ENCODE results near the gene RHOBTB1.
A peak's percentile ranks its signal among the peaks of the same experiment; 100 is the strongest.

Gene RHOBTB1

DNA sequence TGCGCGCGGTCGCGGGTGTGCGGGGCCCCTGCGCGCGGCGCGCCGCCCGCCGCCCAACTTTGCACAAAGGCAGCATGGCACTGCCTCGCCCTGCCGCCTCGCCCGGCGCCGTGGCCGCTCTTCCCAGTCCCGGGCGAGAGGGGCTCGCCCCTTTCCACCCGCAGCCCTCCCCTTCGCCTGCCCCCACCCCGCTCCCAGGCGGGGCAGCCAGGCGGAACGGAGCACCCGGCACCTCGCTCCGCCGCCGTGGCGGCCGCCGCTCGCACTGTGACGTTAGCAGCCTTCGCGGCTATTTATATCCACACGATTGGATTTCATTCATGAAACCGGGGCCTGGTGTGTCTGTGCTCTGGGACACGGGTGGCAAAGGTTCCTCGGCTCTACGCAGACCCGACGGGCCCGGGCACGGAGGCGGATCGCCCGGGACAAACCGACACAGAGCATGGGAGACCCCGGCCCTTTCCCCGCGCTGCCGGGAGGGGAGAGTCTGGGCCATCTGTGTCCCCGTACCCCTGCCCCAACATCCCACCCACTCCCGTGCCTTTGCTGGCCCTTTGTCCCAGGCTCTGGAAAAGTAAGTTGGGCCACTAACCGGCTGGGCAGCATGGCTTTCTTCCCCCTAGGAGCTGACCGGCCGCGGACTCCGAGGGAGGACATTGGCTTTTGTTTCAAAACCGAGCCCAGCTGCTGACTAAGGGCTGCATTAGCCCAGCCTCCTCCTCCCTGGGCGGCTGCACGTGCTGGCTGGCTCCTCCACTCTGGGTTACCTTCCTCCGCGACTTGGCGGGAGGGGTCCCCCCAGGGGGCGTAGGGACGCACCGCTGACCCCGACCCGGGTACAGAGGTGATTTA is at the start of gene RHOBTB1 (continued):
- no peak for TF ChIP-seq ZNF280C (tag by site-specific recombination; IDR thresholded peaks at IDR 0.05)
- no peak for TF ChIP-seq ZNF529 (tag by site-specific recombination; IDR thresholded peaks at IDR 0.05; ENCODE audit: insufficient replicate concordance)
- no peak for TF ChIP-seq ZBTB44 (tag by site-specific recombination; IDR thresholded peaks at IDR 0.05)
- peak; percentile 53; the same call in 1 of the 2 replicates for TF ChIP-seq WT1 (tag by site-specific recombination; IDR thresholded peaks at IDR 0.05)
- TF ChIP-seq ZNF394 (tag by site-specific recombination; IDR thresholded peaks at IDR 0.05; ENCODE audit: borderline replicate concordance) = peak; percentile 49; the same call in 1 of the 2 replicates
- TF ChIP-seq ZBTB48 (tag by site-specific recombination; IDR thresholded peaks at IDR 0.05) = 0 out of 2 replicates have a peak, but pooled peaks have one; percentile 22
- peak; percentile 60; the same call in 1 of the 2 replicates for TF ChIP-seq ZNF10 (tag by site-specific recombination; IDR thresholded peaks at IDR 0.05)
- TF ChIP-seq ZNF518A (tag by site-specific recombination; conservative IDR thresholded peaks at IDR 0.05; ENCODE audit: low read depth) = no peak
- TF ChIP-seq ZNF404 (tag by site-specific recombination; IDR thresholded peaks at IDR 0.05) = no peak
- TF ChIP-seq KLF9 (tag by site-specific recombination; IDR thresholded peaks at IDR 0.05; ENCODE audit: low read depth) = 0 out of 2 replicates have a peak, but pooled peaks have one; percentile 10
- no peak for TF ChIP-seq KLF16 (tag by site-specific recombination; IDR thresholded peaks at IDR 0.05)
- TF ChIP-seq ZNF324 (tag by site-specific recombination; IDR thresholded peaks at IDR 0.05) = no peak
- no peak for TF ChIP-seq ZNF510 (tag by site-specific recombination; IDR thresholded peaks at IDR 0.05; ENCODE audit: insufficient replicate concordance)
- peak; percentile 83 for TF ChIP-seq ZNF629 (tag by site-specific recombination; IDR thresholded peaks at IDR 0.05)
- 0 out of 2 replicates have a peak, but pooled peaks have one; percentile 43 for TF ChIP-seq ZNF391 (tag by site-specific recombination; IDR thresholded peaks at IDR 0.05; ENCODE audit: borderline replicate concordance, low read depth)
- TF ChIP-seq ZFP37 (tag by site-specific recombination; IDR thresholded peaks at IDR 0.05) = peak; percentile 74; the same call in 1 of the 2 replicates
- no peak for TF ChIP-seq ZNF311 (tag by site-specific recombination; IDR thresholded peaks at IDR 0.05; ENCODE audit: borderline replicate concordance)
- TF ChIP-seq, protein P1, sequence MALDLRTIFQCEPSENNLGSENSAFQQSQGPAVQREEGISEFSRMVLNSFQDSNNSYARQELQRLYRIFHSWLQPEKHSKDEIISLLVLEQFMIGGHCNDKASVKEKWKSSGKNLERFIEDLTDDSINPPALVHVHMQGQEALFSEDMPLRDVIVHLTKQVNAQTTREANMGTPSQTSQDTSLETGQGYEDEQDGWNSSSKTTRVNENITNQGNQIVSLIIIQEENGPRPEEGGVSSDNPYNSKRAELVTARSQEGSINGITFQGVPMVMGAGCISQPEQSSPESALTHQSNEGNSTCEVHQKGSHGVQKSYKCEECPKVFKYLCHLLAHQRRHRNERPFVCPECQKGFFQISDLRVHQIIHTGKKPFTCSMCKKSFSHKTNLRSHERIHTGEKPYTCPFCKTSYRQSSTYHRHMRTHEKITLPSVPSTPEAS (tag by site-specific recombination; IDR thresholded peaks at IDR 0.05) = no peak
- no peak for TF ChIP-seq TRIM28 (IDR thresholded peaks at IDR 0.05; ENCODE audit: borderline replicate concordance, low read length)
- TF ChIP-seq PATZ1 (tag by site-specific recombination; IDR thresholded peaks at IDR 0.05) = peak; percentile 48; the same call in 1 of the 2 replicates
- TF ChIP-seq ZNF335 (tag by site-specific recombination; conservative IDR thresholded peaks at IDR 0.05) = peak; percentile 20; the same call in 1 of the 2 replicates
- TF ChIP-seq, protein P2, sequence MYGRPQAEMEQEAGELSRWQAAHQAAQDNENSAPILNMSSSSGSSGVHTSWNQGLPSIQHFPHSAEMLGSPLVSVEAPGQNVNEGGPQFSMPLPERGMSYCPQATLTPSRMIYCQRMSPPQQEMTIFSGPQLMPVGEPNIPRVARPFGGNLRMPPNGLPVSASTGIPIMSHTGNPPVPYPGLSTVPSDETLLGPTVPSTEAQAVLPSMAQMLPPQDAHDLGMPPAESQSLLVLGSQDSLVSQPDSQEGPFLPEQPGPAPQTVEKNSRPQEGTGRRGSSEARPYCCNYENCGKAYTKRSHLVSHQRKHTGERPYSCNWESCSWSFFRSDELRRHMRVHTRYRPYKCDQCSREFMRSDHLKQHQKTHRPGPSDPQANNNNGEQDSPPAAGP (tag by site-specific recombination; IDR thresholded peaks at IDR 0.05) = peak; percentile 69
- peak; percentile 26; the same call in 1 of the 2 replicates for TF ChIP-seq ZNF660 (tag by site-specific recombination; IDR thresholded peaks at IDR 0.05)
- TF ChIP-seq ZBTB8A (tag by site-specific recombination; IDR thresholded peaks at IDR 0.05) = peak; percentile 49
- TF ChIP-seq IKZF3 (tag by site-specific recombination; IDR thresholded peaks at IDR 0.05) = 0 out of 2 replicates have a peak, but pooled peaks have one; percentile 61

All from HEK293 (cell line).